Stimulated activated memory B cell treated with anti-CD40 and anti-IgM and Interleukin-4, amounts not matched to agents 10 μg/mL and 1 μg/mL and 100 μg/mL, for 72 hours (primary cell): ENCODE results near the gene SLC35F2.

ENCODE experiments used
- ATAC-seq: fragments of 150-1000 bp; cut with Tn5 transposase; 2 replicates; pipeline ENCODE4 v1.10.0; 2021
- H3K27ac Mint-ChIP-seq: one replicate; pipeline ENCODE4 v1.8.0; 2022; ENCODE audit warnings: mild to moderate bottlenecking, mixed read lengths
- H3K27me3 Mint-ChIP-seq: one replicate; pipeline ENCODE4 v1.8.0; 2022; ENCODE audit warnings: mixed read lengths
- H3K36me3 Mint-ChIP-seq: one replicate; pipeline ENCODE4 v1.8.0; 2022; ENCODE audit warnings: mixed read lengths
- H3K4me1 Mint-ChIP-seq: one replicate; pipeline ENCODE4 v1.8.0; 2022; ENCODE audit warnings: mixed read lengths
- H3K4me3 Mint-ChIP-seq: one replicate; pipeline ENCODE4 v1.8.0; 2022; ENCODE audit warnings: mild to moderate bottlenecking, moderate library complexity, mixed read lengths
- H3K9me3 Mint-ChIP-seq: one replicate; pipeline ENCODE4 v1.8.0; 2022; ENCODE audit warnings: mixed read lengths

The SLC35F2 gene

GRCh38 chr11:107819361-107820014 is 39.1 kb downstream of the SLC35F2 start:
- Mint-ChIP-seq H3K9me3 (no peaks in the 10 kb centered on the region), H3K27ac (no peak overlapping the region), H3K27me3 (no peaks in the 10 kb centered on the region), H3K4me3 (no peak overlapping the region), H3K36me3 (peaks cover 16% of the 10 kb centered on the region), H3K4me1 (peaks cover 20% of the 10 kb centered on the region)
- no peak for ATAC-seq

- Mint-ChIP-seq H3K27ac (no peak overlapping the region), H3K4me3 (no peak overlapping the region), H3K36me3 (peaks cover 16% of the 10 kb centered on the region), H3K27me3 (no peaks in the 10 kb centered on the region), H3K4me1 (peaks cover 14% of the 10 kb centered on the region), H3K9me3 (no peaks in the 10 kb centered on the region)
- no peak for ATAC-seq
Measured at GRCh38 chr11:107818491-107818890, 40.1 kb downstream of the SLC35F2 start.

DNA sequence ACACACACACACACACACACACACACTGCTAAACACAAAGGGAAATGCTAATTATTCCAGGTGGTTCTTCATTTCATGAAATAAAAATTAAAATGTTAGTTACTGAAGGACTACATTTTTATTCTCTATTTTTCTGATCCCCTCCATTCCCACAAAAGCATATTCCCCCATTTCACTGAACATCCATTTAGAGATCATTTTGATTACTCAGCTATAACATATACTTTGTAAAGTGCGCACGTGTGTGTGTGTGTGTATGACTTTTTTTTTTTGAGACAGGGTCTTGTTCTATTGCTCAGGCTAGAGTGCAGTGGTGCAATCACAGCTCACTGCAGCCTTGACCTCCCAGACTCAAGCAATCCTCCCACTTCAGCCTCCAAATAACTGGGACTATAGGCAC is 42.6 kb downstream of the SLC35F2 start:
- no peak for ATAC-seq
- Mint-ChIP-seq H3K27me3 (no peaks in the 10 kb centered on the region), H3K27ac (no peak overlapping the region), H3K4me1 (peaks cover 1% of the 10 kb centered on the region), H3K36me3 (peaks cover 16% of the 10 kb centered on the region), H3K9me3 (no peaks in the 10 kb centered on the region), H3K4me3 (no peak overlapping the region)

GRCh38 chr11:107810875-107811274 is 47.7 kb downstream of the SLC35F2 start:
- Mint-ChIP-seq H3K4me1 (no peaks in the 10 kb centered on the region), H3K36me3 (peaks cover 41% of the 10 kb centered on the region), H3K27me3 (no peaks in the 10 kb centered on the region), H3K4me3 (no peak overlapping the region), H3K27ac (no peak overlapping the region), H3K9me3 (no peaks in the 10 kb centered on the region)
- no peak for ATAC-seq

GRCh38 chr11:107808521-107808920 is 50.1 kb downstream of the SLC35F2 start:
- H3K4me1 Mint-ChIP-seq = no peaks in the 10 kb centered on the region
- peaks cover 55% of the 10 kb centered on the region for H3K36me3 Mint-ChIP-seq
- H3K27me3 Mint-ChIP-seq = no peaks in the 10 kb centered on the region
- no peak for ATAC-seq
- no peak overlapping the region for H3K27ac Mint-ChIP-seq
- no peaks in the 10 kb centered on the region for H3K9me3 Mint-ChIP-seq
- H3K4me3 Mint-ChIP-seq = no peak overlapping the region

DNA sequence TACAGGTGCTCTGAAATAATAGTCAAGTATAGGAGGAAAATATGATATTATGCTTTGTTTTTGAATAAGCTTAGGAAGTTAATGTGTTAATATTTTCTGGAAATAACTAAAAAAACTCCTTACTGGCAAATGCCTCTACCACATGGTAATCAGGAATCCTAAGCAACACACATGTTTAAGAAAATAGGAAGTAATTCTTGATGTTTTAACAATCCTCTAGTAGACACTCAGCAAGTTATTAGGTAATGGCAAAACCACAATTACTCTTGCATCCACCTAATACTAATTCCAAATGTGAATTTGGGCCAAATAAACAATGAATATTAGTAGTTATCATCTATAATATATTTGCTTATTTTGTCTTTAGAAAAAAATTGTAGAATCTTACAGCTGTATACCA is 53.6 kb downstream of the SLC35F2 start:
- H3K4me3 Mint-ChIP-seq = no peak overlapping the region
- H3K4me1 Mint-ChIP-seq = no peaks in the 10 kb centered on the region
- no peak for ATAC-seq
- H3K9me3 Mint-ChIP-seq = no peaks in the 10 kb centered on the region
- H3K36me3 Mint-ChIP-seq = peaks cover 78% of the 10 kb centered on the region
- H3K27me3 Mint-ChIP-seq = no peaks in the 10 kb centered on the region
- H3K27ac Mint-ChIP-seq = no peak overlapping the region

DNA sequence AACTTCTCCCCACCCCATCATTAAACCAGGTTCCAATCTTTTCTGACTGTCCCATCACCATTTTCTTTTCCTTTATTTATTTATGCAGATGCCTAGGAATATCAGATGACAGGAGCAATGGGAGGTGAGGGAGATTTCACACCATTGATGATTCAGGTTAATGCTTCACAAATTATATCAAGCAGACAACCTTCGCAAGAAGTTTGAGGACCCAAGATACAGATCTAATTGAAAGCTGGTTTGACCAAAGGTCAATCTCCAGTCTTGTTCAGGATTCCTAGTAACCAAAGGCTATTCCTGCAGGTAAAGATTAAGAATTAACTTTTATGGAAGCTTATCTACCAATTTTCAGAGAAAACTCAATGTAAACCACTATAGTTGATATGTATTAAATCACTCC is 54.4 kb downstream of the SLC35F2 start:
- no peak for ATAC-seq
- H3K4me3 Mint-ChIP-seq = no peak overlapping the region
- no peaks in the 10 kb centered on the region for H3K4me1 Mint-ChIP-seq
- no peaks in the 10 kb centered on the region for H3K27me3 Mint-ChIP-seq
- H3K27ac Mint-ChIP-seq = no peak overlapping the region
- H3K36me3 Mint-ChIP-seq = peaks cover 70% of the 10 kb centered on the region
- no peaks in the 10 kb centered on the region for H3K9me3 Mint-ChIP-seq

DNA sequence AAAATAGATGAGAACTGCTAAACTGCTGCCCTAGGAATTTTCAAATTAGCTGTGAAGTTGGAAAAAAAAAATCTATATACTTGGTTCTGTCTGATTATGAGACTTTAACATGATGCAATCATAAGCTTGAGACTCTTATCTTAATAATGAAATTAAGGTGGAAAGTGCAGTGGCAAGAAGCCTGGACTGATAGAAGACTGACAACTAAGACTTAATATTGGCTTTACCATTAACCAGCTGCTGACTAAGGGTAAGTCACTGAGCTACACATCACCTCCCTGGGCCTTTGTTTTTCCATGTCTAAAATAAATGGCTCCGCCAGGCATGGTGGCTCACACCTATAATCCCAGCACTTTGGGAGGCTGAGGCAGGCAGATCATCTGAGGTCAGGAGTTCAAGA is 56.9 kb downstream of the SLC35F2 start:
- Mint-ChIP-seq H3K9me3 (no peaks in the 10 kb centered on the region), H3K4me1 (no peaks in the 10 kb centered on the region), H3K4me3 (no peak overlapping the region), H3K36me3 (peaks cover 61% of the 10 kb centered on the region), H3K27ac (no peak overlapping the region), H3K27me3 (no peaks in the 10 kb centered on the region)
- ATAC-seq = no peak

- H3K4me3 Mint-ChIP-seq = no peak overlapping the region
- H3K4me1 Mint-ChIP-seq = no peaks in the 10 kb centered on the region
- H3K9me3 Mint-ChIP-seq = no peaks in the 10 kb centered on the region
- no peak for ATAC-seq
- no peaks in the 10 kb centered on the region for H3K27me3 Mint-ChIP-seq
- H3K36me3 Mint-ChIP-seq = peaks cover 68% of the 10 kb centered on the region
- no peak overlapping the region for H3K27ac Mint-ChIP-seq
Measured at GRCh38 chr11:107799218-107799859, 59.2 kb downstream of the SLC35F2 start.

GRCh38 chr11:107792049-107792443 is 66.5 kb downstream of the SLC35F2 start:
- no peaks in the 10 kb centered on the region for H3K27me3 Mint-ChIP-seq
- H3K4me3 Mint-ChIP-seq = no peak overlapping the region
- H3K27ac Mint-ChIP-seq = no peak overlapping the region
- peaks cover 69% of the 10 kb centered on the region for H3K36me3 Mint-ChIP-seq
- H3K9me3 Mint-ChIP-seq = no peaks in the 10 kb centered on the region
- no peaks in the 10 kb centered on the region for H3K4me1 Mint-ChIP-seq
- no peak for ATAC-seq

- H3K27me3 Mint-ChIP-seq = no peaks in the 10 kb centered on the region
- no peaks in the 10 kb centered on the region for H3K4me1 Mint-ChIP-seq
- H3K9me3 Mint-ChIP-seq = no peaks in the 10 kb centered on the region
- H3K4me3 Mint-ChIP-seq = no peak overlapping the region
- ATAC-seq = no peak
- peaks cover 64% of the 10 kb centered on the region for H3K36me3 Mint-ChIP-seq
- peak overlapping the region; percentile 8 for H3K27ac Mint-ChIP-seq
Measured at GRCh38 chr11:107791343-107792048, 67.1 kb downstream of the SLC35F2 start.

DNA sequence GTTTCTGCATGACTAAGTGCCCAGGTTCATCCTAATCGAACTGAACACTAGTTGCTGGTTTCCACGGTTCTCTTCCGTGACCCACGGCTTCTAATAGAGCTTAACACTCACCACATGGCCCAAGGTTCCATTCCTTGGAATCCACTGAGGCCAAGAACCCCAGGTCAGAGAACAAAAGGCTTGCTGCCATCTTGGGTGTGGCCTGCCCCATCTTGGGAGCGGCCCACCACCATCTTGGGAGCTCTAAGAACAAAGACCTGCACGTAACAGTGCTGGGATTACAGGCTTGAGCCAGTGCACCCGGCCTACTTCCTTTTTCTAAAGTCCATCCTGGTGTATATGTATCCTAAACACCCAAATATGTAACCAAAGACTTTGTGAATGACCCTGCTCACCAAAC is 68.8 kb downstream of the SLC35F2 start:
- Mint-ChIP-seq H3K27ac (no peak overlapping the region), H3K9me3 (no peaks in the 10 kb centered on the region), H3K27me3 (no peaks in the 10 kb centered on the region), H3K4me1 (peaks cover 5% of the 10 kb centered on the region), H3K4me3 (no peak overlapping the region), H3K36me3 (peaks cover 46% of the 10 kb centered on the region)
- ATAC-seq = no peak

DNA sequence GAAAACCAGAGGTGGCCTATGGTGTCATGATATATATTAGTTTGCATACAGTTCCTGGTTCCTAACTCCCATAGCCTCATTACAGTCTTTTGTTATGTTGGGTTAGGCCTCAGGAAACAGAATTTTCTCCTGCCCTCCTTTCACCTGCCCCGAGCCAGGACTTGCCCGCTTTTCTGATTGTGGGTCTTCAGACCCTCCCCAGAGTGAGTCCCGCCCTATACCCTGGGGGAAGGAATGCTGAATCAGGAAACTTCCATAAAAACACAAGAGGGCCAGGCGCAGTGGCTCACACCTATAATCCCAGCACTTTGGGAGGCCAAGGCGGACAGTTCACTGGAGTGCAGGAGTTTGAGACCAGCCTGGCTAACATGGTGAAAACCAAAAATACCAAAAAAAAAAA is 70.9 kb downstream of the SLC35F2 start:
- no peak overlapping the region for H3K27ac Mint-ChIP-seq
- H3K27me3 Mint-ChIP-seq = no peaks in the 10 kb centered on the region
- H3K4me3 Mint-ChIP-seq = no peak overlapping the region
- peaks cover 5% of the 10 kb centered on the region for H3K4me1 Mint-ChIP-seq
- H3K36me3 Mint-ChIP-seq = peaks cover 29% of the 10 kb centered on the region
- ATAC-seq = no peak
- H3K9me3 Mint-ChIP-seq = no peaks in the 10 kb centered on the region

DNA sequence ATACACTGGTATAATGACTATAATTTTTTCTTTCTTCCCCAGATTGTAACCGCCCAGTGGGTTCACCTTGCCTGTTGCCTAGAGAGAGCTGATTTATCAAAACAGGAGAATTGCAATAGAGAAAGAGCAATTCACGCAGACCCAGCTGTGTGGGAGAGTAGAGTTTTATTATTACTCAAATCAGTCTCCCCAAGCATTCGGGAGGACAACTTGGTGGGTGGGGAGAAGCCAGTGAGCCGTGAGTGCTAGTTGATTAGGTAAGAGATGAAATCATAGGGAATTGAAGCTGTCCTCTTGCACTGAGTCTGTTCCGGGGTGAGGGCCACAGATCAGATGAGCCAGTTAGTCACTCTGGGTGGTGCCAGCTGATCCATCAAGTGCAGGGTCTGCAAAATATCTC is 73.2 kb downstream of the SLC35F2 start:
- Mint-ChIP-seq H3K36me3 (peaks cover 7% of the 10 kb centered on the region), H3K27ac (no peak overlapping the region), H3K27me3 (no peaks in the 10 kb centered on the region), H3K4me1 (peaks cover 5% of the 10 kb centered on the region), H3K4me3 (no peak overlapping the region), H3K9me3 (no peaks in the 10 kb centered on the region)
- peak; percentile 53 for ATAC-seq

GRCh38 chr11:107783121-107783520 is 75.5 kb downstream of the SLC35F2 start:
- Mint-ChIP-seq H3K36me3 (no peaks in the 10 kb centered on the region), H3K27me3 (no peaks in the 10 kb centered on the region), H3K27ac (no peak overlapping the region), H3K4me1 (peaks cover 5% of the 10 kb centered on the region), H3K9me3 (no peaks in the 10 kb centered on the region), H3K4me3 (no peak overlapping the region)
- ATAC-seq = no peak

- no peak overlapping the region for H3K27ac Mint-ChIP-seq
- no peaks in the 10 kb centered on the region for H3K36me3 Mint-ChIP-seq
- peaks cover 15% of the 10 kb centered on the region for H3K4me1 Mint-ChIP-seq
- no peaks in the 10 kb centered on the region for H3K9me3 Mint-ChIP-seq
- H3K4me3 Mint-ChIP-seq = no peak overlapping the region
- no peaks in the 10 kb centered on the region for H3K27me3 Mint-ChIP-seq
- no peak for ATAC-seq
Measured at GRCh38 chr11:107780775-107781174, 77.8 kb downstream of the SLC35F2 start.
